Fibroblast of skin of abdomen (primary cell): ENCODE data around the gene TSPAN12.

Experiments used
- DNase-seq: peaks from one replicate; pipeline ENCODE4 v3.0.0-alpha.2; 2013

The TSPAN12 gene

GRCh38 chr7:120742372-120742771 is 115.6 kb downstream of the TSPAN12 start:
- no peak for DNase-seq

DNA sequence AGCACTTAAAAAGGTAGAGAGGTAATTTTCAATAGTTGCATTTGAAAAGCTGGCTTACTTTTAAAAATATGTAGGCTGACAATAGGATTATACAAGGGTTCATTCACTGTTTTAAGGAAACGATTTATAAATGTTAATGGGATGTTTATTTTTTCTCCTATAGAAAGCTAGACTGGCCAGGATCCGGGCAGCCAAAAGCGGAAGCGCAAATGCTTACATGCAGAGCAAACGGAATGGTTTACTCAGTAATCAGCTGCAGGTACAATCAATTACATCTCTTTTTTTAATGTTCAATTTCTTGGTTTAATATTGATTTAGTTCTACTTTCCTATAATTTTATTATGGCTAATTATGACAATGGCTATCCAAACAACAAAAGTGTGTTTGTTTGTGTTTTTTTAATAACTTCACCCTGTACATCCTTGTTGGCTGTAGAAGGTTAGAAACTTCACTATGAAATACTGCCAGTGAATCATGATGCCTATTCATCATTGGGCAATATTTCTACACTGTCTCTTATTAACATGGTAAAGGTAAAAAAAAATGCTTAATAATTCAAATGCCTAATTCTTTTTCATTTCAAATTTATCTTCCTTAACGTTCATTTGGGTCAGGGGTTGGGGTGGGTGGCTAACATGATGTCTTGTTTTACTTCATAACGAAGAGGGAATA is 116.4 kb downstream of the TSPAN12 start:
- no peak for DNase-seq

DNA sequence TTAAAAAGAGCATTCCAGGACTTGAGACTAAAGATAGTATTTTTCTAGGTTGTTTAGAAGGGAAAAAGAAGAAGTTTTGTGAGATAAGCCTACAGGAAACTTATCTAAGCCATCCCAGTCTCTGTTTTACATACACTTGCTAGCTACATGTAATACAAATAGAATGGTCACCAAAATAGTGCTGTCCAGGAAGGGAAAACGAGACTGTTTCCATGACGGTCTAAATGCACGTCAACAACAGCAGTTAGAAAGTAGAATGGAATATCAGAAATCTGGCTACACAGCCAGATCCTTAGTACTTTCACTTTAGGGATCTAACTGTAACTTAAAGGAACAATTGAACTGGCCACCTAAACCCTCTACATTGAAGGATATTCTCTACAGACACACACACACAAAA is 117.6 kb downstream of the TSPAN12 start:
- DNase-seq = no peak

DNA sequence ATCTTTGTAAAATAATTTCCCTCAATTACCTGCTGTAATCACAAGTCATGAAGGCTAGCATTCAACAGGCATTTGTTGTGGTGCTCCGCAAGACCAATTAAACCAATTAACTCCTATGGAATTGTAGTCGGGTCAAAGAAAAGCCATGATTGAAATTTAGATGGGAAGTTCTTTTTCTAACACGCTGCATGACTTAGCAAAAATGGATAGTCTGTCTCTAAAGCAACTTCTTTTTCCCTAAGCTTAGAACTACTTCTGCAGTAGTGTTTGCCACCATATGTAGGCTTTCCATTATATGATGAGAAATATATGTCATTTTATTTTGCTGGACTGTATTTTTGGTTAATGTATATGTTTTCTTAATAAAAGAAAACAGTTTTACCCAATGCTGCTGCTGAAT is 119.1 kb downstream of the TSPAN12 start:
- DNase-seq = no peak
